ENCODE results near the gene CEP295NL.

GRCh38 chr17:78893684-78894083 is 9.3 kb downstream of the CEP295NL start:
- TF ChIP-seq EZH2 (IDR thresholded peaks at IDR 0.05): no peak
- TF ChIP-seq POLR2AphosphoS5 (IDR thresholded peaks at IDR 0.05; ENCODE audit: borderline replicate concordance, low read depth, low read length): no peak

All from SK-N-MC (cell line).